Measurements from ENCODE around the gene CELF6.

GRCh38 chr15:72344602-72345001 is 24.6 kb upstream of the CELF6 start:
- TF ChIP-seq MAX (IDR thresholded peaks at IDR 0.05; ENCODE audit: low read depth): no peak
- no peak for TF ChIP-seq CTCF (IDR thresholded peaks at IDR 0.05)
- no peak for TF ChIP-seq POLR2AphosphoS5 (IDR thresholded peaks at IDR 0.05; ENCODE audit: low read depth, low read length)
- no peak for TF ChIP-seq TCF12 (IDR thresholded peaks at IDR 0.05)
- no peak for TF ChIP-seq JUND (IDR thresholded peaks at IDR 0.05)
- no peak for TF ChIP-seq EZH2phosphoT487 (IDR thresholded peaks at IDR 0.05; ENCODE audit: borderline replicate concordance, low read depth)
- no peak for TF ChIP-seq ZBTB33 (IDR thresholded peaks at IDR 0.05; ENCODE audit: borderline replicate concordance, low read depth)
- TF ChIP-seq GABPA (IDR thresholded peaks at IDR 0.05; ENCODE audit: low read depth): no peak
- no peak for TF ChIP-seq TEAD4 (IDR thresholded peaks at IDR 0.05; ENCODE audit: borderline replicate concordance, insufficient read depth)
- TF ChIP-seq EP300 (IDR thresholded peaks at IDR 0.05; ENCODE audit: borderline replicate concordance in 1 of 2, low read depth in 1 of 2, low read length in 1 of 2): no peak
